H9 (cell line): Measurements from ENCODE around the gene NTN3. TPM values are rescaled to one million over a fixed set of nuclear protein-coding genes. Genes with fewer than 3 reads are reported as not detected.

Source experiments
- DNase-seq: peaks from one replicate; pipeline ENCODE4 v3.0.0-alpha.2; 2017
- H2AFZ ChIP-seq: one replicate; pipeline ENCODE4 v1.6.1; 2013; ENCODE audit warnings: mild to moderate bottlenecking, low read length, control low read depth, moderate library complexity
- H2AK5ac ChIP-seq: 2 replicates; pipeline ENCODE4 v1.6.1; 2013; ENCODE audit warnings: low read length, control low read depth, mixed read lengths; ENCODE audit not compliant: insufficient read length
- H2BK120ac ChIP-seq: one replicate; pipeline ENCODE4 v1.6.1; 2013; ENCODE audit warnings: low read depth, mild to moderate bottlenecking, low read length, control low read depth, inconsistent platforms; ENCODE audit not compliant: poor library complexity, severe bottlenecking
- H2BK12ac ChIP-seq: 2 replicates; pipeline ENCODE4 v1.6.1; 2013; ENCODE audit warnings: low read length, control low read depth, mixed read lengths, low read depth; ENCODE audit not compliant: insufficient read length
- H2BK15ac ChIP-seq: 2 replicates; pipeline ENCODE4 v1.6.1; 2013; ENCODE audit warnings: low read depth, low read length, control low read depth
- H2BK20ac ChIP-seq: one replicate; pipeline ENCODE4 v1.6.1; 2013; ENCODE audit warnings: low read depth, mild to moderate bottlenecking, low read length, control low read depth, inconsistent platforms; ENCODE audit not compliant: poor library complexity, severe bottlenecking
- H2BK5ac ChIP-seq: 2 replicates; pipeline ENCODE4 v1.6.1; 2013; ENCODE audit warnings: low read length, control low read depth, mixed read lengths; ENCODE audit not compliant: insufficient read length
- H3K14ac ChIP-seq: 2 replicates; pipeline ENCODE4 v1.6.1; 2013; ENCODE audit warnings: low read length, control low read depth; ENCODE audit not compliant: insufficient read depth
- H3K18ac ChIP-seq: 2 replicates; pipeline ENCODE4 v1.6.1; 2013; ENCODE audit warnings: low read depth, mild to moderate bottlenecking, mixed read lengths, low read length, control low read depth; ENCODE audit not compliant: insufficient read length
- H3K23ac ChIP-seq: 2 replicates; pipeline ENCODE4 v1.6.1; 2013; ENCODE audit warnings: low read length, control low read depth, mixed read lengths, low read depth; ENCODE audit not compliant: insufficient read length
- H3K23me2 ChIP-seq: 2 replicates; pipeline ENCODE4 v1.6.1; 2013; ENCODE audit warnings: low read depth, mild to moderate bottlenecking, mixed read lengths, low read length, control low read depth; ENCODE audit not compliant: insufficient read length, poor library complexity, severe bottlenecking
- H3K27ac ChIP-seq: 2 replicates; pipeline ENCODE4 v1.5.1; 2013; ENCODE audit warnings: low read length, control low read depth, mixed read lengths, low read depth; ENCODE audit not compliant: insufficient read length
- H3K27me3 ChIP-seq: 2 replicates; pipeline ENCODE4 v1.6.1; 2013; ENCODE audit warnings: low read length, control low read depth, inconsistent platforms; ENCODE audit not compliant: insufficient read depth
- H3K4ac ChIP-seq: 2 replicates; pipeline ENCODE4 v1.6.1; 2013; ENCODE audit warnings: low read depth, mild to moderate bottlenecking, control low read depth, inconsistent platforms, low read length, moderate library complexity
- H3K4me1 ChIP-seq: 2 replicates; pipeline ENCODE4 v1.6.1; 2013; ENCODE audit warnings: low read length, control low read depth, inconsistent platforms; ENCODE audit not compliant: insufficient read depth
- H3K4me2 ChIP-seq: 2 replicates; pipeline ENCODE4 v1.6.1; 2013; ENCODE audit warnings: low read length, control low read depth, mixed read lengths; ENCODE audit not compliant: insufficient read length, insufficient read depth
- H3K56ac ChIP-seq: 2 replicates; pipeline ENCODE4 v1.6.1; 2013; ENCODE audit warnings: low read depth, mild to moderate bottlenecking, mixed read lengths, low read length, control low read depth; ENCODE audit not compliant: insufficient read length
- H3K79me1 ChIP-seq: 2 replicates; pipeline ENCODE4 v1.6.1; 2013; ENCODE audit warnings: low read depth, mild to moderate bottlenecking, moderate library complexity, low read length, control low read depth, inconsistent platforms; ENCODE audit not compliant: insufficient read depth, poor library complexity, severe bottlenecking
- H3K79me2 ChIP-seq: 2 replicates; pipeline ENCODE4 v1.6.1; 2013; ENCODE audit warnings: low read length, control low read depth, inconsistent platforms; ENCODE audit not compliant: insufficient read depth
- H3K9ac ChIP-seq: 2 replicates; pipeline ENCODE4 v1.6.1; 2013; ENCODE audit warnings: low read length, control low read depth, mixed read lengths; ENCODE audit not compliant: insufficient read length; ENCODE audit errors: extremely low read depth
- H3K9me3 ChIP-seq: one replicate; pipeline ENCODE4 v1.6.1; 2013; ENCODE audit warnings: low read depth, low read length, inconsistent platforms; ENCODE audit not compliant: control insufficient read depth
- H3T11ph ChIP-seq: one replicate; pipeline ENCODE4 v1.6.1; 2013; ENCODE audit warnings: mild to moderate bottlenecking, low read length, control low read depth, inconsistent platforms
- H4K20me1 ChIP-seq: one replicate; pipeline ENCODE4 v1.6.1; 2013; ENCODE audit not compliant: control insufficient read depth, insufficient read length, insufficient read depth
- H4K5ac ChIP-seq: 2 replicates; pipeline ENCODE4 v1.6.1; 2013; ENCODE audit warnings: low read depth, mild to moderate bottlenecking, mixed read lengths, low read length, control low read depth; ENCODE audit not compliant: insufficient read length
- H4K8ac ChIP-seq: replicated peaks from 2 replicates; pipeline ENCODE4 v1.6.1; 2013; ENCODE audit warnings: low read length, control low read depth, mixed read lengths, low read depth; ENCODE audit not compliant: insufficient read length
- H4K91ac ChIP-seq: 2 replicates; pipeline ENCODE4 v1.6.1; 2013; ENCODE audit warnings: low read depth, mild to moderate bottlenecking, moderate library complexity, mixed read lengths, low read length, control low read depth; ENCODE audit not compliant: insufficient read length
- H3K27ac Mint-ChIP-seq, 3 experiments: 2 replicates in 2 of 3; 3 replicates in 1 of 3; pipeline ENCODE4 v1.8.0; 2020 to 2021; ENCODE audit warnings: mixed read lengths in 3 of 3, mild to moderate bottlenecking in 1 of 3, moderate library complexity in 1 of 3
- H3K27me3 Mint-ChIP-seq: 2 replicates; pipeline ENCODE4 v1.8.0; 2021; ENCODE audit warnings: low read depth, mild to moderate bottlenecking, moderate library complexity, mixed read lengths
- H3K36me3 Mint-ChIP-seq, 3 experiments: 2 replicates in 2 of 3; 3 replicates in 1 of 3; pipeline ENCODE4 v1.8.0; 2020 to 2021; ENCODE audit warnings: low read depth in 3 of 3, mixed read lengths in 3 of 3; ENCODE audit not compliant: insufficient read depth in 1 of 3
- H3K4me1 Mint-ChIP-seq, 2 experiments: 2 replicates each; pipeline ENCODE4 v1.8.0; 2020; ENCODE audit warnings: mixed read lengths in 2 of 2
- H3K4me3 Mint-ChIP-seq, 2 experiments: 2 replicates in 1 of 2; 3 replicates in 1 of 2; pipeline ENCODE4 v1.8.0; 2020 to 2021; ENCODE audit warnings: mild to moderate bottlenecking in 2 of 2, mixed read lengths in 2 of 2, moderate library complexity in 1 of 2
- H3K9me3 Mint-ChIP-seq, 2 experiments: 2 replicates in 1 of 2; 3 replicates in 1 of 2; pipeline ENCODE4 v1.8.0; 2020; ENCODE audit warnings: mild to moderate bottlenecking in 2 of 2, mixed read lengths in 2 of 2, moderate library complexity in 1 of 2
- WGBS: extraction: QIAGEN DNeasy Blood & Tissue Kit; methylation state at CpG from one replicate; pipeline ENCODE4 v1.1.7; 2013; ENCODE audit warnings: missing lambda C conversion rate, low lambda C conversion rate, mixed read lengths; ENCODE audit not compliant: insufficient read length; ENCODE audit errors: extremely low coverage; 5-methylcytosine and 5-hydroxymethylcytosine counted together
- total RNA-seq: library from RNA; stranded (reverse); gene quantifications from 2 replicates; pipeline ENCODE4 v1.2.1, GENCODE V29; 2021
- TF ChIP-seq, protein P1 (sequence below): fragments of 200-600 bp; sonication (generic); conservative IDR thresholded peaks from 3 replicates; pipeline ENCODE4 v1.8.0; 2021; ENCODE audit warnings: antibody characterized with exemption, mild to moderate bottlenecking

Gene NTN3
- total RNA-seq, 1 experiment from 2014 or later: 1.3 TPM

DNA sequence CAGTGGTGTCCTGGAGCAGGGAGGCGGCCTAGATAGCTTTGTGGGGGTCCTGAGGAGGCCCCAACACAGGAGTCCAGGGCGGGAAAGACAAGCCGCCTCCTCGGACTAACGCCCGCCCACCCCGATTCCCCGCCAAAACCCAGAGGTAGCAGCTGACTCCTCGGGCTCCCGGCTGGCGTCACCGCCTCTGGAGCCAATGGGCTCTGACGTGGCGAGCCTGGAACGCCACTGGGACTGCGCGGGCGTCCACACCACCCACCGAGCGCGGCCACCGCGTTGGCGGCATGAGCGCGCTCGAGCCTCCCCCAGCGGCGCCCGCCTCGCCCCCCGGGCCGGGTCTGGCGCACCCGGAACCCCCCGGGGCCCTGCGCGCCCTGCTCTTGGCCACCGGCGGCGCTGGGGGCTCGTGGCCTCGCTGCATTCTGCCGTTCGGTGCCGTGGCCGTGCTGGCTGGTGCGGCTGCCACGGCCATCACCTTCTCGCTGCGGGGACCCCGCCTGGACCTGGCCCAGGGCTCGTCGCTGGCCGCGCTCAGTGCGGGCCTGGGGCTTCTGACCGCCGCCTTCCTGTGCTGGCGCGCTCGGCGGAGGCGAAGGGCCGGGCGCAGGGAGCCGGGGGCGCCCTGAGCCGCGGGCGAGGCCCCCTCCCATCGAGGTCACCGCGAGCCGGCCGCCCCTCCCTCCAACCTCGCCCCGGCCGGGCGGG lies 3.4 kb upstream of the NTN3 start:
- Histone ChIP-seq H2BK20ac (no peak overlapping the region), H2BK5ac (no peak overlapping the region), H4K8ac (no peak overlapping the region), H3K18ac (no peak overlapping the region), H3K27ac (no peak overlapping the region), H3K27me3 (peaks cover 11% of the 10 kb centered on the region; the same call in 1 of the 2 replicates), H3K23ac (no peak overlapping the region), H3K79me1 (no peaks in the 10 kb centered on the region), H3K4ac (no peak overlapping the region), H4K20me1 (no peaks in the 10 kb centered on the region), H2AK5ac (no peak overlapping the region), H3K14ac (peak overlapping the region; percentile 5; the same call in 1 of the 2 replicates), H3K79me2 (no peaks in the 10 kb centered on the region), H2BK12ac (no peak overlapping the region), H3K9me3 (no peaks in the 10 kb centered on the region), H2BK15ac (no peak overlapping the region), H4K5ac (no peak overlapping the region), H3K4me1 (no peaks in the 10 kb centered on the region), H2AFZ (no peak overlapping the region), H3K4me2 (peak overlapping the region; percentile 15), H3K23me2 (peaks cover 9% of the 10 kb centered on the region), H2BK120ac (no peak overlapping the region), H3T11ph (no peak overlapping the region), H4K91ac (no peak overlapping the region), H3K9ac (no peak overlapping the region), H3K56ac (no peak overlapping the region)
- peaks cover 4 to 13% (median 10%) of the 10 kb centered on the region in 3 experiments; a peak in 5 of 7 replicates for H3K36me3 Mint-ChIP-seq
- peaks cover 27% of the 10 kb centered on the region for H3K27me3 Mint-ChIP-seq
- no CpG with 5 or more reads among the region's 80 CpGs for WGBS
- H3K4me1 Mint-ChIP-seq: peaks cover 15 to 22% of the 10 kb centered on the region in 2 experiments
- H3K27ac Mint-ChIP-seq: 0 out of 7 replicates have a peak overlapping the region, but pooled peaks of 1 of the 3 experiments have one; percentile 61
- H3K9me3 Mint-ChIP-seq: no peaks in the 10 kb centered on the region
- H3K4me3 Mint-ChIP-seq: peak overlapping the region; percentile 58 to 78
- TF ChIP-seq, protein P1, sequence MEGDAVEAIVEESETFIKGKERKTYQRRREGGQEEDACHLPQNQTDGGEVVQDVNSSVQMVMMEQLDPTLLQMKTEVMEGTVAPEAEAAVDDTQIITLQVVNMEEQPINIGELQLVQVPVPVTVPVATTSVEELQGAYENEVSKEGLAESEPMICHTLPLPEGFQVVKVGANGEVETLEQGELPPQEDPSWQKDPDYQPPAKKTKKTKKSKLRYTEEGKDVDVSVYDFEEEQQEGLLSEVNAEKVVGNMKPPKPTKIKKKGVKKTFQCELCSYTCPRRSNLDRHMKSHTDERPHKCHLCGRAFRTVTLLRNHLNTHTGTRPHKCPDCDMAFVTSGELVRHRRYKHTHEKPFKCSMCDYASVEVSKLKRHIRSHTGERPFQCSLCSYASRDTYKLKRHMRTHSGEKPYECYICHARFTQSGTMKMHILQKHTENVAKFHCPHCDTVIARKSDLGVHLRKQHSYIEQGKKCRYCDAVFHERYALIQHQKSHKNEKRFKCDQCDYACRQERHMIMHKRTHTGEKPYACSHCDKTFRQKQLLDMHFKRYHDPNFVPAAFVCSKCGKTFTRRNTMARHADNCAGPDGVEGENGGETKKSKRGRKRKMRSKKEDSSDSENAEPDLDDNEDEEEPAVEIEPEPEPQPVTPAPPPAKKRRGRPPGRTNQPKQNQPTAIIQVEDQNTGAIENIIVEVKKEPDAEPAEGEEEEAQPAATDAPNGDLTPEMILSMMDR: peak; percentile 35; the same call in 1 of the 3 replicates
- DNase-seq: peak; percentile 74
